Endometrium (tissue), 2 donors: ENCODE results near the gene SMTNL2.
"Not testable (repeated sequence)": the region's sequence is repeated elsewhere in the genome, so short reads cannot be mapped to it uniquely, and the experiment has no call there.

ENCODE experiments used
- FAIRE-seq: peaks from 2 replicates; lab custom pipeline; 2012; peaks lifted over from hg19 to GRCh38; lab: Jason Lieb, UNC
- donor health status: control.
- donor health status: control.

Gene SMTNL2

DNA sequence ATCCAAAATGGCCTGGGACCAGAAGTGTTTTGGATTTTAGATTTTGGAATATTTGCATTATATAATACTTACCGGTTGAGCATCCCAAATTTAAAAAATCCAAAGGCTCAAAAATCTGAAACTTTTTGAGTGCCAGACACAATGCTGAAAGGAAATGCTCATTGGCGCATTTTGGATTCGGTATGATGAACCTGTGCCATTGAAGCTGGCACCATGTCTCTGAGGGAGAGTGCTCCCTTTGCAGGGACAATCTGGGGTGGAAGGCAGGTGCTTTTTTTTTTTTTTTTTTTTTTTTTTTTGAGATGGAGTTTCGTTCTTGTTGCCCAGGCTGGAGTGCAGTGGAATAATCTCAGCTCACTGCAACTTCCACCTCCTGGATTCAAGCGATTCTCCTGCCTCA lies 17.7 kb downstream of the SMTNL2 start:
- no peak for FAIRE-seq

DNA sequence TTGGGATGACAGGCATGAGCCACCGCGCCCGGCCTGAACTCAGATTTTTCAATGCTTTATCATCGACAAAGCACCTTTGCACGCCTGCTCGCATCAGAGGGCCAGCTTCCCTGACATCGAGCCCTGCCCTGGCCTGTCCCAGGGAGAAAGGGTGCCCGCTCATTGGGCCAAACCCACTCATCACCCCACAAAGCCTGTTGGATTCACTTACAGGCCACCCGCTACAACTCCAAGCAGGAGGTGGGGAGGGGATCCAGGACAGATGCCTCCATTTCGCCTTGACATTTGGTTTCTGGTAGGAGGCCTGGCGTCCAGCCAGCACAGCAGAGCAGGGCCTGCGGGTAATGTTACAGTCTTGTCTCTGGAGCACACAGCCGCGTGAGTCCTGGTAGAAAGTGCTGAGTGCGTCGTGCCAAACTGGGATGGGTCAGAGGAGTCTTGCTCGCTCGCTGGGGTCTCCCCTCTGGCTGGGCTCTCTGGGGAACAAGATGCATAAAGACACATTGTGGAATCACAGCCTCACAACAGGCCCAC lies 19.8 kb downstream of the SMTNL2 start:
- FAIRE-seq = no peak

DNA sequence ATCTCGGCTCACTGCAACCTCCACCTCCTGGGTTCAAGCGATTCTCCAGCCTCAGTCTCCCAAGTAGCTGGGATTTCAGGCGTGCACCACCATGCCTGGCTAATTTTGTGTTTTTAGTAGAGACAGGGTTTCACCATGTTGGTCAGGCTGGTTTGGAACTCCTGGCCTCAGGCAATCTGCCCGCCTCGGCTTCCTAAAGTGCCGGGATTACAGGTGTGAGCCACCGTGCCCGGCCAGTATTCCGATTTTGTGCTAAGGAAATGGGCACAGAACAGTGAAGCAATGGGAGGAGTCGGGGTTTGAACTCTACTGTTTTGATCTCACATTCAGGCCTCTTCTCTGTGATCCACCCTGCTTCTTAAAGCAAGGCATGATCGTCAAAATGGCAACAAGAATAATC lies 20.4 kb downstream of the SMTNL2 start:
- FAIRE-seq = not testable (repeated sequence)

DNA sequence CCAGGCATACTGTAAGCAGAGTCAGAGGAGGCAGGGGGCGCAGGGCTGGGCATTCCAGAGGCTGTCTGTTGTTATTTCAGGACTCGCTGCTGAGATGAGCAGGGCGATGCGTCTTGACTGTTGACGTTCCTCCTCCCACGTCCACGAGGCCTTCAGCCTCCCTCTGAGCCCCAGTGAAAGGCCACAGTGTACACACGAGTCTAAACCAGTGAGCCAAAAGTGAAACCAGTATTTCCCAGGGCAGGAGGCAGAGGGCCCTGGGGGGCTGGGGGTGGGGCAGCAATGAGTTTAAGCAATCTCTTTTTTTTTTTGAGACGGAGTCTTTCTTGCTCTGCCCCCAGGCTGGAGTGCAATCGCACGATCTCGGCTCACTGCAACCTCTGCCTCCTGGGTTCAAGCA lies 21.5 kb downstream of the SMTNL2 start:
- FAIRE-seq = no peak

DNA sequence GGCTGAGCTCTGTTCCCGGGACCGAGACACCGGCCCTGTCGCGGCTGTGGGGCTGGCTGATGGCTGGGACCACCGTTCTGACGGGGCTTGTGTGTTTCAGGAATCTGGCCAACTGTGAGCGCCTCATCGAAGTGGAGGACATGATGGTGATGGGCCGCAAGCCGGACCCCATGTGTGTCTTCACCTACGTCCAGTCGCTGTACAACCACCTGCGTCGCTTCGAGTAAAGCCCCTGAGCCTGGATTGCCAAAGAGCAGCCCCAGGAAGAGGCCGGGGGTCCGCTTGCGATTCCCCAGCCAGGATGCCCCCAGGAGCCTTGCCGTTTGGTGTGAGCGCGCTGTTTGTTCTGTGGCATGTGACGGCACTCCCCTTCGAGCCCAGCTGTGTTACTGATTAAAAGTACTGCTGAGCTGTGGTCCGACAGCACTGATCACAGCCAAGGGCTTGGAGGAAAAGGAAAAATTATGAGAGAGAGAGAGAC lies 23.0 kb downstream of the SMTNL2 start:
- no peak for FAIRE-seq

DNA sequence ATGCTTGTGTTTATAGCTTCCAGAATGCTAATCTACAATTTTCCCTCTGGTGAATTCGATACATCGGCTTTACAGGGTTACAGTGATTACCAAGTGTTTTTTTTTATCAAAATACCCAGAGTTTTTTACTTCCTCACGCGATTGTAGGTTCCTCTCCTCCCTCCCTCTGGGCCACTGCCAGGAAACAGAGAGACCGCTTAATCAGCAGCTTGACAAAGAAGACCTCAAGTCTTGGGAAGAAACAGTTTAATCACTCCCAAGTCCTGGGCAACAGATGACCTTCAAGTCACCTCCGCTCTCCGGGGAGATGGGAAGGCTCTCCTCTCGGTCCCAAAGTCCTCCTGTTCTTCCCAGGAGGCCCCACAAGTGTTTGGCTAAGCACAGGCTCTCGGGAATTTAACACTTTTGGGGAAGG lies 23.5 kb downstream of the SMTNL2 start:
- no peak for FAIRE-seq

DNA sequence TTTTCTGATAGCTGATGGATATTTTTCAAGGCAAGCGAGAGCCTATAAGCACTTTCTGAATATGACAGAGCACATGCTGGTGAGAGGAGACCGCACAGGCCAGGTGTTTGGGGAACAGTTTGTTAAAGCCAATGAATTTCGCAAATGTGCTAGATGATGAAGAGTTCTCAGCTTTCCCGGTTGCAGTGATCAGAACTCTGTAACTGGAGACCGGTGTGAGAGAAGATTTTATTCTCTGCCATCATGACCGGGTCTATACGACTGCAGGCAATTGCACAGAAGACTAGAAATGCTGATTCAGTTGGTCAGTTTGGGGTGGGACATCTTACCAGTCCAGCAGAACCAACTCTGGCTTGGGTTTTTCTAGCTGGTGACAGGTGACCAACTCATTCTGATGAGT lies 25.4 kb downstream of the SMTNL2 start:
- no peak for FAIRE-seq

DNA sequence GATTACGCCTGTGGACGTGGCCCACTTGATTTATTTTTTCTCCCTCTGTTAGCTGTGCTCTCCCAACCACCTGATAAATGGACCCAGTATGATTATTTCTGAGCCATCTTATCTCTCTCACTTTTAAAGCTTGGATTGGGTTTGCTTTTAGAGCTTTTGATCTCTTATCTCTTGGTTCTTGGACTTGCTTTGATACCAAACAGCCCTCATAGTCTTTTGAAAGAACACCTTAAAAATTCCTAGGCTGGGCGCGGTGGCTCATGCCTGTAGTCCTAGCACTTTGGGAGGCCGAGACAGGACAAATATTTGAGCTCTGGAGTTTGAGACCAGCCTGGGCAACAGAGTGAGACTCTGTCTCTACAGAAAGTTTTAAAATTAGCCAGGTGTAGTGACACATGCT lies 25.8 kb downstream of the SMTNL2 start:
- FAIRE-seq = no peak

DNA sequence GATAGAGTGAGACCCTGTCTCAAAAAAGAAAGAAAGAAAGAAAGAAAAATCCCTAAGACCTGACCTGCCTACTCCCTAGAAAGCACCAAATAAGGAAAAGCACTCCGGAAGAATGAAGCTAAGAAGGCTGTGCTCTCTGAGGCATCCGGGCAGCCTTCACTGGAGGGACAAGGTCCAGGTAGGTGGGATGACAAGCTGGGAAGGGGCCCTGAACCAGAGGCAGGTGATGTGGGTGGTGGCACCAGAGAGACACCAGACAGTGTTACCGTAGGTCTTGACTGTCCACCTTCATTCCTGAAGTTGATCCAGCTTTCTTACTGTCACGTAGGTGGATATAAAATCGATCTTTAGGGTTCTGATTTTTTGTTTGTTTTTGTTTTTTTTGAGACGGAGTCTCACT lies 26.3 kb downstream of the SMTNL2 start:
- FAIRE-seq = no peak

DNA sequence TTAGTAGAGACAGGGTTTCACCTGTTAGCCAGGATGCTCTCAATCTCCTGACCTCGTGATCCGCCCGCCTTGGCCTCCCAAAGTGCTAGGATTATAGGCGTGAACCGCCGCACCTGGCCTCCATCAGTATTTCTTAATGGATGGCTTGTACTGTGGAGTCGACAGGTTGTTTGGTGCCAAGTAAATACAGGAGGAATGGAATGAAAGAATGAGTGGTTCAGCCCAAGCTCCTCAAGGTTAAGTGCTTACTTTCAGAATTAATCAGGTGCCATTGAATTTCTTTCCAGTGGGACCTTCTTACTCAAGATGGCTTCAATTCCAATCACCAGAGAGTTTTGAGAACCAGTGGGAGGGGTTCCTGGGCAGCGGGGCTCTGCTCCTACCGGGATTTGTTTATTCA lies 32.1 kb downstream of the SMTNL2 start:
- FAIRE-seq = no peak

DNA sequence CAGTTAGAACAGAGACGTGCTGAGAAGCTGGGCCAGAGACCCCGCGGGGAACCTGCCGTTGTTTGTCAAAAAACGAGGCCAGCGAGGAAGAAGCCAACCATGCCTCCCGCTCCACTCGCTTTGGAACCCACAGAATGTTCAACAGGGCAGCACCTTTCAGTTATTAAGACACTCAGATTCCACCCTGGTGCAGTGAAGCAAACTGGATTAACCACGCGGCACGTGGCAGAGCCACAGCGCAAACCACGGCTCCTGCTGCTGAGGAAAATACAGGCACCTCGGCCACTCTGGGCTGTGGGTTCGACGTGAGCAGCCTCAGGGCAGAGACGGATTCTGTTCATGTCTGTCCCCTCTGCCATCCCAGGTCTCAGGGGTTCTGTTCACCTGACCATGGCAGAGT lies 32.8 kb downstream of the SMTNL2 start:
- no peak for FAIRE-seq

DNA sequence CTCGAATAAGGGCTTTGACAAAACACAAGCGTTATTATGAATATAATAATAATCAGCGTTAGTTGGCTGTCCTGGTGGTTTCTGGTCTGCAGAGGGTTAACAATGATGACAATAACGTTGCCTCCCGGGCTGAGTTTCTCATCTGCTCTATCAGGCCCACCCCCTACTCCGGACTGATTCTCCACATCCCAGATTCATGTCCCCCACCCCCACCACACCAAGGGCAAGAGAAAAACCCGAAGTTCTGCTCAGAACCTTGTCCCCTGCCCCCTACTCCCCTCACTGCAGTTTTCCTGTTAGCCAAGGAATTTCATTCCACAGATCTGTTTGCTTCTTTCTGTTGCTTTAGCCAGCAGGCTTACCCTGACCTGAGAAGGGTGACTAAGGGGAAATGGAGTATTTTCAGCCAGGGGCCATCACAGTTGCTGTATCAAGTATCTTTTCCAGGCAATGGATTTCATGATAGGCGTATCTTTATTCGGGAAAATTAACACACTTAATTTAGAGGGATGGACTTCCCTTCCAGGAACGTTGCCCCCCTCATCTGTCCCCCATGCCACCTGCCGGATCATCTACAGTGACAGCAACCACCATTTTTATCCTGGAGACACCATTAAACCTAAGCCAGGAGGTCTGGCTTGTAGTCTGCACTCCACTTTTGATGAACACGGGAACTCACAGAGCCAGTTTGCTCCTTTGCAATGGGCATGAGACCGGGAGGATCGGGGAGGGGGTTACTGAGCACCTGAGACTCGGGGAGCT lies 33.4 kb downstream of the SMTNL2 start:
- no peak for FAIRE-seq

DNA sequence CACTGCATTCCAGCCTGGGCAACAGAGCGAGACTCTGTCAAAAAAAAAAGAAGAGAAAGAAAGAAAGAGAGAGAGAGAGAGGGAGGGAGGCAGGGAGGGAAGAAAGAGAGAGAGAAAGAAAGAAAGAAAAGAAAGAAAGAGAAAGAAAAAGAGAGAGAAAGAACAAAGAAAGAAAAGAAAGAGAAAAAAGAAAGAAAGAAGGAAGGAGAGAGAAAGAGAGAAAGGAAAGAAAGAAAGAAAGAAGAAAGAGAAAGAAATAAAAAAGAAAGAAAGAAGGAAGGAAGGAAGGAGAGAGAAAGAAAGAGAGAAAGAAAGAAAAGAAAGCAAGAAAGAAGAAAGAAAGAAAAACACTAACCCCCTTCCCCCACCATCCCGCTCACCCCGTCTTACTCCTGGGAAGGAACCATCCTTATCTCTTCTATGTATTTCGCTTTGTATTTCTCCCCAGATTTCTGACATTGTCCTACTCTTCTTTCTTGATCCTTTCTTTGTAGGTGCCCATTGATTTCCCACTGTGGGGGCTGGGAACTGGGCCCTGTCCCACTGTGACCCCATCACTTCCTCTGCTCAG lies 36.3 kb downstream of the SMTNL2 start:
- FAIRE-seq = no peak

DNA sequence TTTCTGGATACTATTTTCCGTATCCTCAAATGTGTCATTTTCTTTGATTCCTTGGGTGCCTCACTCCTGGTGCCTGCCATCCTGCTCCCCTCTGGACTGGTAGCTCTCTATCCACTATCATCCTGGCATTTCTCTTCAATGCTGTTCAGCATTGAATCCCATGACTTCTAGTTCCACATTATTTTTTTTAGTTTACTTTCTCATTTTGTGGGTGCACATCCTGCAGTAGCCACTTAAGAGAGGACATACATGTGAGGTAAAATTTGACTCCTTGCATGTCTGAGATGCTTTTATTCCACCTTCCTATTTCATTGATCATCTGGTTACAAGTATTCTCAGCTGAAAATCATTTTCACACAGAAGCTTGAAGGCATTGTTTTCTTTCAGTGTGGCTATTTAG lies 38.0 kb downstream of the SMTNL2 start:
- FAIRE-seq = no peak

DNA sequence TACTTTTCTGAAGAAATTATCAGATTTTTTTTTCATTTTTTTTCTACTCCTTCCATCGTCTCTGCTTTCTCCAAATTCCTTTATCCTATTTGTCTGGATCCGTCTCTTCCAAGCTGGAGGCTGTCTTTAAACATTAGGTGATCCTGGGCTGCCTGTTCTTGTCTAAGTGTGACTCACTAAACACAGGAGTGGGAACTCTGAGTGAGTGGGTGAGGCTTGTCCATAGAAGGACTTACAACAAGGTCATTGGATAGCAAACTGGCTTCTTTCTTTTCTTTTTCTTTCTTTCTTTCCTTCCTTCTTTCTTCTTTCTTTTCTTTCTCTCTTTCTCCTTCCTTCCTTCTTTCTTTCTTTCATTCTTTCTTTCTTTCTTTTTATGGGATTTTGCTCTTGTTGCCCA lies 38.9 kb downstream of the SMTNL2 start:
- FAIRE-seq = no peak

DNA sequence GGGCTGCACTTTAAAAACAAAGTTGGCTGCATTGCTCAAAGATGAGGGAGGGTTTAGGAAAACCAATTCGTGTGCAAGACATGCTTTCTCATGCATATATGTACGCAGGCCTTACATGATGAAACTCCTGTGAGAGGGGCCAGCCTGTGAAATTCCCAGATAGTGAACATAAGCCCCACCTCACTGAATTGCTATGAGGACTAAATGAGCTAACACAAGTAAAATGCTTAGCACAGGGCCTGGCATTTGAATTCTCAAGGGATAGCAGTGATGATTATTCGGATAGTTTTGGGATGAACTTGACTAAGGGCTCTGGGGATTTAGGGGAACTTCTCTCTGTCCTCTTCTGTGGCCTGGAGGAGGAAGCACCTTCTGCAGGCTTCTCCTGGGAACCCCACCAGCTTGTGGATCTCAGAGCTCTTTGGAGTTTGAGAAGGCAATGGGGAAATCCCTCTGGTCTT lies 40.2 kb downstream of the SMTNL2 start:
- FAIRE-seq = not testable (repeated sequence)

DNA sequence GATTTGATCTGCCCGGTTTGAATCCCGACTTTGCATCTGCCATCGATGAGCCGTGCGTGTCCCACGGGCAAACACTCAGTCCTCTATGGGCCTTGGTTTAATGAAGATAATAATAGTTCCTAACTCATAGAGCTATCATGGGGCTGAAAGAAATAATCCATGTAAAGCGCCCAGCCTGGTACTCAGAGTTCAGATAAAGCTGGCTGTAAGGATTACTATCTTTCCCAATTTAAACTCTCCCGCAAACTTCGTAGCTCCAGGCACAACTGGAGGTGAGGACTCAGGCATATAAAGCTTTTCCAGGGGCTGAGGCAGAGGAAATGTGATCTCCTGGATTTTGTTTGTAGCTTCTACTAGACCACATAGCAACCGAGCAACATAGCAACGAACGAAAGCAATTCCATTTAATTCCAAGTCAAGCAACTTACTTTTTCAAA lies 40.9 kb downstream of the SMTNL2 start:
- FAIRE-seq = no peak

DNA sequence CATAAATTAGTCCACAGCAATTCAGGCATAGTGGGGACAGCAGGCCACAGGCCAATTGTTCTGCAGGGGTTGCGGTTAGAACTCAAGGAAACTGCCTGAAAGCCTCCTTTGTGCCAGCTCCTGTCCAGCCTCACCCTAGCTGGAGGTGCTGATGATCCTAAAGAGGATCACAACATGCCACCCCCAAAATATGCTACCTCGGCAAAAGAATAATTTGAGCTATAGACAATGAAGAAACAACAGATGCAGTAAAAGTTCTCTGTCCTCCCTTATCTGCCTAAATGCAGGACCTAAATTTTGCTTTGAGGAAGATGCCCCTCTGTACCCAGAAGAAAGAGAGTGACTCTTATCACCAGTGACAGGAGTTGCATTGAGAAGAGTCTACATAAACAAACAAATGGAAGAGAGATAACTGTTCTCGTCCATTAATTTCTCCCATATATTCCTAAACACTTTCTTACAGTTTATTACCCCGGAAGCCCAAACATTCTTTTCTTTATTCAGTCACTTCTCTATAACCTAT lies 42.5 kb downstream of the SMTNL2 start:
- FAIRE-seq = no peak

DNA sequence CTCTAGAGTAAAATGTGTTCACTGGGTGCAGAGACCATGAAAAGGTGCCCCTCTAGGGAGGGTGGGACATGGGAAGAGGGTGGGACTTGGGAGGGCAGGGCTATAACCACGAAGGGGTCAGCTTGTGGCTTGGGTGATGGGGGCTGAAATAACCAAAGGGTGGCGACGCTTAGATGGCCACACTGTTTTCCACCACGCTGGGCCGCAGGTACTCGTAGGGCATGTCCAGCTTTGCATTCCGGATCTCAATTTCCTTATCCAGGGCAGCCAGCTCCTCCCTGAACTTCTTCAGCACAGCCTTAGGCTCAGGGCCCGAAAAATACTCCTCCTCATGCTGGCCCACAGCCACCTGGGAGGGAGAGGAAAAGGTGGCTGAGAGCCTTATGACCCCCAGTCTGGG lies 47.1 kb downstream of the SMTNL2 start:
- FAIRE-seq = no peak

DNA sequence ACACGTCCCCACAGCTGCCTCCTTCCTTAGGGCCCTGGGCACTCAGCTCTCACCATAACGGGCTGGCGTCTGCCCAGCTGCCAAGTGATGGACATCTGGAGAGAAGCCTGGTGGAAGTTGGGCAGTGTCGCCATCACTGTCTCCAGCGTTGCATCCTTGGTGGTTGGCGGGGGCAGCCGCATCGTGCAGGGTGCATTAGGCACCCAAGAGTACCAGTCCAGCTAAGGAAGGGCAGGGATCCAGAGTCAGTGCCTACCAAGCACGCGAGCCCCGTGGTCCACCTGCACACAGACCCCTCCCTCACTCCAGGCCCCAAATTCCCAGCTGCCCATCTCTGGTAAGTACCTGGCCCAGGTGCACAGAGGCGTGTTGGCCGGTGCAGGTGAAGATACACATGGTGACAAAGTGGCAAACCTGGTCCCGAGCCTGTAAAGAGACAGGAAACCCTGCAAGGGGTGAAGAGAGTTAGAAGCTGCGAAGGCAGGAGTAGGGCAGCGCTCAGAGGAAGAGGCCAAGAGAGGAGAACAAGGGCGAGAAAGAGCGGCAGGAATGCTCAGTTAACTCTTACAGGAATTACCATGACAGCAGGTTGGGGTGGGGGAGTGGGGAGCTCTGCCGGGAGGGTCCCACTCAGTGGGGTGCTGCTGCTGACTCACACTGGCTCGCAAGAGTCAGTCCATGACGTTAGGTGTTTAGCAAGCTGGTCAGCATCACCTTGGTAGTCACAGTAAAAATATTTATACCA lies 47.7 kb downstream of the SMTNL2 start:
- no peak for FAIRE-seq

DNA sequence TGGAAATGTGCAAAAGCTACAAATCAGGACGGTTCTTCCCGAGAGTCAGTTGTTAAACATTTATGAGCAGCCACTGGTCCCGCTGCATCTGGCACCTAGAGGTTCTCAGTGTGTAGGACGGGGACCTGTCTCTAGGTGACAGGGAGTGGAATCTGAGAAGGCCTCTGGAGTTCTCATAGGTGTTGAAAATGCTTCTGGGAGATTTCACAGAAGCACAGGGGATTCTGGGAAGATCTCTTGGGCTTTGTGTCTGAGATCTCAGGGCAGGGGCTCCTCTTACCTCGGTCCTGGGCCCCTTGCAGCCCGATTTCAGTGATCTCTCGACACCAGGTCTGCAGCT lies 48.2 kb downstream of the SMTNL2 start:
- FAIRE-seq = no peak

DNA sequence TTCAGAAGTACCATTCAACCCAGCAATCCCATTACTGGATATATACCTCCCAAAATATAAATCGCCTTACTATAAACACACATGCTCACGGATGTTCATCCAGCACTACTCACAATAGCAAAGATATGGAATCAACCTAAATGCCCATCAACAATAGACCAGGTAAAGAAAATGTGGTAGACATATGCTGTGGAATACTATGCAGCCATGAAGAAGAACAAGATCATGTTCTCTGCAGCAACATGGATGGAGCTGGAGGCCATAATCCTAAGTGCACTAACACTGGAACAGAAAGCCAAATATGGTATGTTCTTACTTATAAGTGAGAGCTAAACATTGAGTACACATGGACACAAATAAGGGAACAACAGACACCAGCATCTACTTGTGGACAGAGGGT lies 49.3 kb downstream of the SMTNL2 start:
- no peak for FAIRE-seq

DNA sequence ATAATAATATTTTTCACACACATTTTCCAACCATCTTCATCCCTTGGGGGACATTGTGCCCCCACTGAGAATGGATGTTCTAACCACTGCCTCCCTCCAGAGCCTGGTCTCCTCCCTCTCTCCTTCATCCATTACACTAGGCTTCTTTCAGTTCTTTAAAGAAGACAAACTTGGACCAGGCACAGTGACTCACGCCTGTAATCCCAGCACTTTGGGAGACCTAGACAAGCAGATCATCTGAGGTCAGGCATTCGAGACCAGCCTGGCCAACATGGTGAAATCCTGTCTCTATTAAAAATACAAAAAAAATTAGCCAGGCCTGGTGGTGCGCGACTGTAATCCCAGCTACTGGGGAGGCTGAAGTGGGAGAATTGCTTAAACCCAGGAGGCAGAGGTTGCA lies 50.6 kb downstream of the SMTNL2 start:
- no peak for FAIRE-seq
